SK-N-SH (cell line): ENCODE data around the gene FBXO10. TPM values are rescaled to one million over a fixed set of nuclear protein-coding genes. Genes with fewer than 3 reads are reported as not detected.

ENCODE experiments used
- CTCF ChIA-PET: fragments of 300-600, 350-600 bp; formaldehyde crosslinking; extraction: SDS; loops from one replicate; lab custom pipeline; 2021; lab: Yijun Ruan, JAX
- POLR2A ChIA-PET: fragments of 350-600 bp; sonication (Branson Sonifier 250); formaldehyde crosslinking; extraction: SDS; loops from one replicate; lab custom pipeline; 2020; ENCODE audit warnings: antibody characterized with exemption, inconsistent platforms; lab: Yijun Ruan, JAX
- DNase-seq: peaks from one replicate; pipeline ENCODE4 v3.0.0; 2012
- H2AFZ ChIP-seq: fragments of 200-600 bp; sonication (generic); 2 replicates; pipeline ENCODE4 v1.8.1; 2016; ENCODE audit warnings: antibody characterized with exemption, mild to moderate bottlenecking, low read depth
- H3F3A ChIP-seq: fragments of 200-600 bp; sonication (generic); replicated peaks from 2 replicates; pipeline ENCODE3; 2016; ENCODE audit warnings: antibody characterized with exemption, mild to moderate bottlenecking; ENCODE audit not compliant: insufficient read depth
- H3K27ac ChIP-seq, 2 experiments: fragments of 200-500 bp in 1 of 2; fragments of 200-600 bp in 1 of 2; sonication (Bioruptor generic) in 1 of 2; sonication (generic), shearing (Covaris generic) in 1 of 2; 2 replicates each; pipeline versions ENCODE4 v1.5.1 to v1.6.1; 2014 to 2016; ENCODE audit warnings: low read depth in 2 of 2, inconsistent platforms in 1 of 2, low read length in 1 of 2, mild to moderate bottlenecking in 1 of 2, mixed read lengths in 1 of 2
- H3K27me3 ChIP-seq: fragments of 200-600 bp; sonication (generic), shearing (Covaris generic); 2 replicates; pipeline ENCODE4 v1.6.1; 2016; ENCODE audit warnings: mixed run types; ENCODE audit not compliant: insufficient read depth
- H3K36me3 ChIP-seq, 2 experiments: fragments of 200-500 bp in 1 of 2; fragments of 200-600 bp in 1 of 2; sonication (Bioruptor generic) in 1 of 2; sonication (generic) in 1 of 2; replicated peaks in 1 of 2; 2 replicates each; pipeline versions ENCODE3 to v1.5.1; 2014 to 2016; ENCODE audit warnings: low read length in 1 of 2, mild to moderate bottlenecking in 1 of 2; ENCODE audit not compliant: insufficient read depth in 2 of 2, control insufficient read depth in 1 of 2
- H3K4me1 ChIP-seq, 2 experiments: fragments of 200-500 bp in 1 of 2; fragments of 200-600 bp in 1 of 2; sonication (Bioruptor generic) in 1 of 2; sonication (generic), shearing (Covaris generic) in 1 of 2; 2 replicates each; pipeline versions ENCODE4 v1.5.1 to v1.6.1; 2014 to 2016; ENCODE audit warnings: low read depth in 1 of 2, low read length in 1 of 2, mixed run types in 1 of 2; ENCODE audit not compliant: insufficient read depth in 2 of 2, control insufficient read depth in 1 of 2
- H3K4me2 ChIP-seq: fragments of 200-600 bp; sonication (generic), shearing (Covaris generic); 2 replicates; pipeline ENCODE4 v1.6.1; 2017; ENCODE audit warnings: mixed run types
- H3K4me3 ChIP-seq, 2 experiments: fragments of 200-500 bp in 1 of 2; fragments of 200-600 bp in 1 of 2; sonication (Bioruptor generic) in 1 of 2; sonication (generic), shearing (Covaris generic) in 1 of 2; 2 replicates each; pipeline versions ENCODE4 v1.5.1 to v1.8.1; 2014 to 2016; ENCODE audit warnings: low read depth in 2 of 2, inconsistent platforms in 1 of 2, low read length in 1 of 2, mild to moderate bottlenecking in 1 of 2, mixed read lengths in 1 of 2, moderate library complexity in 1 of 2
- H3K79me2 ChIP-seq: fragments of 200-600 bp; sonication (generic); 2 replicates; pipeline ENCODE4 v1.8.1; 2017; ENCODE audit warnings: mild to moderate bottlenecking; ENCODE audit not compliant: insufficient read depth
- H3K9ac ChIP-seq: fragments of 200-600 bp; sonication (generic); 2 replicates; pipeline ENCODE4 v1.6.1; 2017; ENCODE audit warnings: mixed run types
- H3K9me2 ChIP-seq: fragments of 200-600 bp; sonication (generic); 2 replicates; pipeline ENCODE4 v1.6.1; 2017; ENCODE audit warnings: mixed run types
- H3K9me3 ChIP-seq: fragments of 200-600 bp; sonication (generic); 2 replicates; pipeline ENCODE4 v1.6.1; 2017; ENCODE audit warnings: mixed run types, mild to moderate bottlenecking, moderate library complexity
- H4K20me1 ChIP-seq: fragments of 200-600 bp; sonication (generic); 2 replicates; pipeline ENCODE4 v1.6.1; 2017; ENCODE audit warnings: mild to moderate bottlenecking, mixed run types; ENCODE audit not compliant: insufficient read depth
- CHD2 ChIP-seq: fragments of 150-350 bp; IDR thresholded peaks from 2 replicates; pipeline ENCODE4 v1.6.1; 2018; ENCODE audit warnings: low read length; ENCODE audit not compliant: partially characterized antibody
- EP300 ChIP-seq, 2 experiments: IDR thresholded peaks; 2 replicates each; pipeline versions ENCODE4 v1.4.0 to v1.6.1; 2012; ENCODE audit warnings: borderline replicate concordance in 1 of 2, low read depth in 1 of 2, low read length in 1 of 2
- EZH2phosphoT487 ChIP-seq: fragments of 200-600 bp; sonication (generic); IDR thresholded peaks from 2 replicates; pipeline ENCODE4 v1.6.1; 2017; ENCODE audit warnings: low read depth, mixed run types, mild to moderate bottlenecking, antibody characterized with exemption, moderate library complexity, borderline replicate concordance
- FOXJ3 ChIP-seq: sonication (generic); formaldehyde crosslinking; IDR thresholded peaks from 2 replicates; pipeline ENCODE4 v1.5.1; 2020; ENCODE audit warnings: mild to moderate bottlenecking, missing genetic modification reagents
- IRF3 ChIP-seq: fragments of 150-350 bp; IDR thresholded peaks from 2 replicates; pipeline ENCODE4 v1.6.1; 2016; ENCODE audit warnings: mild to moderate bottlenecking, low read depth, low read length
- MEF2A ChIP-seq: IDR thresholded peaks from 2 replicates; pipeline ENCODE4 v1.4.0; 2012; ENCODE audit warnings: low read depth, borderline replicate concordance
- MXI1 ChIP-seq: IDR thresholded peaks from 2 replicates; pipeline ENCODE4 v1.6.1; 2012; ENCODE audit warnings: mild to moderate bottlenecking, low read depth, low read length, improper control_type of control experiment
- PBX3 ChIP-seq: IDR thresholded peaks from 2 replicates; pipeline ENCODE4; 2012
- POLR2AphosphoS5 ChIP-seq: IDR thresholded peaks from 2 replicates; pipeline ENCODE4 v1.6.1; 2012; ENCODE audit warnings: low read depth, low read length
- RCOR1 ChIP-seq: fragments of 150-350 bp; IDR thresholded peaks from 2 replicates; pipeline ENCODE4 v1.6.1; 2017; ENCODE audit warnings: antibody characterized with exemption, low read length
- RFX5 ChIP-seq: IDR thresholded peaks from 2 replicates; pipeline ENCODE4 v1.6.1; 2012; ENCODE audit warnings: mild to moderate bottlenecking, improper control_type of control experiment, low read length
- RXRA ChIP-seq: IDR thresholded peaks from 2 replicates; pipeline ENCODE4 v1.4.0; 2012; ENCODE audit warnings: low read depth, mild to moderate bottlenecking, borderline replicate concordance
- SMC3 ChIP-seq: IDR thresholded peaks from 2 replicates; pipeline ENCODE4 v1.6.1; 2012; ENCODE audit warnings: low read depth, low read length, improper control_type of control experiment
- TAF1 ChIP-seq: IDR thresholded peaks from 2 replicates; pipeline ENCODE4 v1.6.1; 2012; ENCODE audit warnings: low read depth, mild to moderate bottlenecking, low read length, moderate library complexity, borderline replicate concordance
- YY1 ChIP-seq: IDR thresholded peaks from 2 replicates; pipeline ENCODE4 v1.4.0; 2012; ENCODE audit warnings: low read depth, mild to moderate bottlenecking
- WGBS: methylation state at CpG from one replicate; pipeline ENCODE4 v1.1.6; 2017; ENCODE audit warnings: low lambda C conversion rate; 5-methylcytosine and 5-hydroxymethylcytosine counted together
- polyA plus RNA-seq, 3 experiments: library from polyadenylated mRNA; depleted of rRNA; stranded (reverse); fragments of >200 nt; gene quantifications; 2 replicates each; pipeline ENCODE4 v1.2.3, GENCODE V29; 2012
- TF ChIP-seq, protein P1 (sequence below): IDR thresholded peaks from 2 replicates; pipeline ENCODE4 v1.4.0; 2012; ENCODE audit warnings: low read depth
- TF ChIP-seq, protein P2 (sequence below): fragments of 200-600 bp; sonication (generic); IDR thresholded peaks from 2 replicates; pipeline ENCODE4 v1.6.1; 2017; ENCODE audit warnings: antibody characterized with exemption, mild to moderate bottlenecking, moderate library complexity

The FBXO10 gene
- polyA plus RNA-seq, 1 of the 3 experiments (the other 2 are of a cell fraction), result 10.1 TPM

- Histone ChIP-seq H3K9me2 (no peaks in the 10 kb centered on the region), H3K4me1 (peaks cover 0 to 23% of the 10 kb centered on the region in 2 experiments; a peak in 2 of 4 replicates), H3K4me2 (no peak overlapping the region), H3K4me3 (no peak overlapping the region), H3K9ac (no peak overlapping the region), H3F3A (no peaks in the 10 kb centered on the region), H2AFZ (no peak overlapping the region), H3K27ac (no peak overlapping the region), H3K27me3 (no peaks in the 10 kb centered on the region), H3K9me3 (no peaks in the 10 kb centered on the region), H4K20me1 (no peaks in the 10 kb centered on the region), H3K79me2 (no peaks in the 10 kb centered on the region), H3K36me3 (no peaks in the 10 kb centered on the region)
- no peak for DNase-seq
- ChIA-PET POLR2A (no interaction called here), CTCF (interaction anchor here (2.8 kb wide), 1 partner anchor 25 kb away, joined by 15 read pairs; no protein-coding TSS in a partner anchor)
- 67% methylated on average over 1 of the region's 1 CpG for WGBS
- TF ChIP-seq PBX3, result no peak
- TF ChIP-seq SMC3, result no peak
- no peak for TF ChIP-seq EP300 (IDR thresholded peaks at IDR 0.05; ENCODE audit: borderline replicate concordance in 1 of 2, low read depth in 1 of 2, low read length in 1 of 2)
- no peak for TF ChIP-seq RFX5
- TF ChIP-seq, protein P1, sequence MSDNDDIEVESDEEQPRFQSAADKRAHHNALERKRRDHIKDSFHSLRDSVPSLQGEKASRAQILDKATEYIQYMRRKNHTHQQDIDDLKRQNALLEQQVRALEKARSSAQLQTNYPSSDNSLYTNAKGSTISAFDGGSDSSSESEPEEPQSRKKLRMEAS, result no peak
- no peak for TF ChIP-seq POLR2AphosphoS5
- TF ChIP-seq FOXJ3, result no peak
- TF ChIP-seq RXRA, result no peak
- no peak for TF ChIP-seq MXI1
- no peak for TF ChIP-seq TAF1
- TF ChIP-seq MEF2A, result no peak
- TF ChIP-seq, protein P2, sequence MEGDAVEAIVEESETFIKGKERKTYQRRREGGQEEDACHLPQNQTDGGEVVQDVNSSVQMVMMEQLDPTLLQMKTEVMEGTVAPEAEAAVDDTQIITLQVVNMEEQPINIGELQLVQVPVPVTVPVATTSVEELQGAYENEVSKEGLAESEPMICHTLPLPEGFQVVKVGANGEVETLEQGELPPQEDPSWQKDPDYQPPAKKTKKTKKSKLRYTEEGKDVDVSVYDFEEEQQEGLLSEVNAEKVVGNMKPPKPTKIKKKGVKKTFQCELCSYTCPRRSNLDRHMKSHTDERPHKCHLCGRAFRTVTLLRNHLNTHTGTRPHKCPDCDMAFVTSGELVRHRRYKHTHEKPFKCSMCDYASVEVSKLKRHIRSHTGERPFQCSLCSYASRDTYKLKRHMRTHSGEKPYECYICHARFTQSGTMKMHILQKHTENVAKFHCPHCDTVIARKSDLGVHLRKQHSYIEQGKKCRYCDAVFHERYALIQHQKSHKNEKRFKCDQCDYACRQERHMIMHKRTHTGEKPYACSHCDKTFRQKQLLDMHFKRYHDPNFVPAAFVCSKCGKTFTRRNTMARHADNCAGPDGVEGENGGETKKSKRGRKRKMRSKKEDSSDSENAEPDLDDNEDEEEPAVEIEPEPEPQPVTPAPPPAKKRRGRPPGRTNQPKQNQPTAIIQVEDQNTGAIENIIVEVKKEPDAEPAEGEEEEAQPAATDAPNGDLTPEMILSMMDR, result no peak
- no peak for TF ChIP-seq IRF3
- TF ChIP-seq RCOR1, result no peak
- no peak for TF ChIP-seq CHD2
- no peak for TF ChIP-seq EZH2phosphoT487
- no peak for TF ChIP-seq YY1
Measured at GRCh38 chr9:37620396-37620795, 44.2 kb upstream of the FBXO10 start.
